ENCODE measurements around the gene BPGM.

DNA sequence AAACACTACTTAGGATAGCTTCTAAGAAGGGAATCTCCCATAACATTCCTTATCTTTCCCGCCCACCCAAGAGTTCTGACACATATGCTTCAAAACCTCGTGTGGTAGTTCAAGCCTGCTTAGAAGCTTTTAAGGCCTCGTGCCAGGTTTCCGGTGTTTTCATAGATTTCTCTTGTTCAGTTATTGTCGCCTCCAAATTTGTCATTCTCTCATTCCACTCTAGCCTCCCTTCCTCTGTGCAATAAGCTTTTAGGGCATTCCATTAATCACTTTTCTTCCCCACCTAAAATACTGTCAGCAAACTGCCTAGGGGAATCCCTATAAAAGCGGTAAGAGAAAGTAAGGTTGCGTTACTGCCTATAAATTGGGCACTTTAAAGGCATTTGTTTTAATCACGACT lies 718 bp upstream of the BPGM start:
- TF ChIP-seq, protein P1, sequence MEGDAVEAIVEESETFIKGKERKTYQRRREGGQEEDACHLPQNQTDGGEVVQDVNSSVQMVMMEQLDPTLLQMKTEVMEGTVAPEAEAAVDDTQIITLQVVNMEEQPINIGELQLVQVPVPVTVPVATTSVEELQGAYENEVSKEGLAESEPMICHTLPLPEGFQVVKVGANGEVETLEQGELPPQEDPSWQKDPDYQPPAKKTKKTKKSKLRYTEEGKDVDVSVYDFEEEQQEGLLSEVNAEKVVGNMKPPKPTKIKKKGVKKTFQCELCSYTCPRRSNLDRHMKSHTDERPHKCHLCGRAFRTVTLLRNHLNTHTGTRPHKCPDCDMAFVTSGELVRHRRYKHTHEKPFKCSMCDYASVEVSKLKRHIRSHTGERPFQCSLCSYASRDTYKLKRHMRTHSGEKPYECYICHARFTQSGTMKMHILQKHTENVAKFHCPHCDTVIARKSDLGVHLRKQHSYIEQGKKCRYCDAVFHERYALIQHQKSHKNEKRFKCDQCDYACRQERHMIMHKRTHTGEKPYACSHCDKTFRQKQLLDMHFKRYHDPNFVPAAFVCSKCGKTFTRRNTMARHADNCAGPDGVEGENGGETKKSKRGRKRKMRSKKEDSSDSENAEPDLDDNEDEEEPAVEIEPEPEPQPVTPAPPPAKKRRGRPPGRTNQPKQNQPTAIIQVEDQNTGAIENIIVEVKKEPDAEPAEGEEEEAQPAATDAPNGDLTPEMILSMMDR (IDR thresholded peaks at IDR 0.05), result no peak
- no peak for TF ChIP-seq EZH2 (IDR thresholded peaks at IDR 0.05; ENCODE audit: borderline replicate concordance, insufficient read depth, low read depth, low read length, poor library complexity, severe bottlenecking)
